ENCODE data around the gene FARP2.

GRCh38 chr2:241339839-241340630, 16.1 kb upstream of the FARP2 start:
- TF ChIP-seq RARB (CRISPR knock-in tag; IDR thresholded peaks at IDR 0.05) (no peak), ZFP30 (CRISPR knock-in tag; IDR thresholded peaks at IDR 0.05) (no peak), ISL1 (CRISPR knock-in tag; IDR thresholded peaks at IDR 0.05) (no peak), ZFP3 (CRISPR knock-in tag; IDR thresholded peaks at IDR 0.05) (no peak)
